HepG2 (cell line): Measurements from ENCODE around the gene ROMO1. TPM values are rescaled to one million over a fixed set of nuclear protein-coding genes. Genes with fewer than 3 reads are reported as not detected.

ENCODE experiments used
- CC2D1A ChIP-seq: sonication (generic); formaldehyde crosslinking; IDR thresholded peaks from 2 replicates; pipeline ENCODE4 v1.8.1; 2023; ENCODE audit warnings: mild to moderate bottlenecking, missing genetic modification reagents
- GFI1 ChIP-seq: sonication (generic); formaldehyde crosslinking; IDR thresholded peaks from 2 replicates; pipeline ENCODE4 v1.5.0; 2020; ENCODE audit warnings: missing genetic modification reagents, mild to moderate bottlenecking, borderline replicate concordance
- TBP ChIP-seq: sonication (generic); formaldehyde crosslinking; IDR thresholded peaks from 2 replicates; pipeline ENCODE4 v1.5.0; 2020; ENCODE audit warnings: missing genetic modification reagents
- ZNF816 ChIP-seq: sonication (generic); formaldehyde crosslinking; IDR thresholded peaks from 2 replicates; pipeline ENCODE4 v1.8.0; 2022; ENCODE audit warnings: missing genetic modification reagents, mild to moderate bottlenecking, borderline replicate concordance
- polyA plus RNA-seq, 8 experiments: library from polyadenylated mRNA; depleted of rRNA in 3 of 8; stranded (reverse) in 7 of 8; unstranded in 1 of 8; fragments of >200 nt; fragmentation: Illumina TruSeq in 4 of 8; extraction: Trizol in 4 of 8; gene quantifications; 2 replicates each; pipeline versions ENCODE4 v1.2.1 to v1.2.3, GENCODE V29; 2011 to 2016; ENCODE audit warnings: low read depth in 4 of 8, missing spikeins in 1 of 8, mixed read lengths in 1 of 8; ENCODE audit not compliant: insufficient read depth in 1 of 8
- total RNA-seq, 5 experiments: library from RNA; depleted of rRNA; stranded (reverse); fragments of >200 nt; fragmentation: Illumina TruSeq; extraction: Trizol; gene quantifications; 2 replicates each; pipeline ENCODE4 v1.2.3, GENCODE V29; 2016; ENCODE audit warnings: low read depth in 1 of 5
- TF ChIP-seq, protein P1 (sequence below): IDR thresholded peaks from 2 replicates; pipeline ENCODE4 v1.6.1; 2016; ENCODE audit warnings: low read depth, missing genetic modification reagents, missing compliant biosample characterization
- TF ChIP-seq, protein P2 (sequence below): sonication (generic); formaldehyde crosslinking; IDR thresholded peaks from 2 replicates; pipeline ENCODE4 v1.5.1; 2020; ENCODE audit warnings: mild to moderate bottlenecking, missing genetic modification reagents, borderline replicate concordance
- TF ChIP-seq, protein P3 (sequence below), 2 experiments: sonication (generic) in 1 of 2; formaldehyde crosslinking in 1 of 2; IDR thresholded peaks; 2 replicates each; pipeline versions ENCODE4 v1.6.1 to v1.9.0; 2014 to 2022; ENCODE audit warnings: antibody characterized with exemption in 1 of 2, borderline replicate concordance in 1 of 2, inconsistent platforms in 1 of 2, low read depth in 1 of 2, missing genetic modification reagents in 1 of 2

Gene ROMO1
- total and polyA plus RNA-seq, 2 of the 13 experiments (the other 11 are each of a cell fraction or from before 2014, with no cell fraction given), result 636 to 755 TPM

DNA sequence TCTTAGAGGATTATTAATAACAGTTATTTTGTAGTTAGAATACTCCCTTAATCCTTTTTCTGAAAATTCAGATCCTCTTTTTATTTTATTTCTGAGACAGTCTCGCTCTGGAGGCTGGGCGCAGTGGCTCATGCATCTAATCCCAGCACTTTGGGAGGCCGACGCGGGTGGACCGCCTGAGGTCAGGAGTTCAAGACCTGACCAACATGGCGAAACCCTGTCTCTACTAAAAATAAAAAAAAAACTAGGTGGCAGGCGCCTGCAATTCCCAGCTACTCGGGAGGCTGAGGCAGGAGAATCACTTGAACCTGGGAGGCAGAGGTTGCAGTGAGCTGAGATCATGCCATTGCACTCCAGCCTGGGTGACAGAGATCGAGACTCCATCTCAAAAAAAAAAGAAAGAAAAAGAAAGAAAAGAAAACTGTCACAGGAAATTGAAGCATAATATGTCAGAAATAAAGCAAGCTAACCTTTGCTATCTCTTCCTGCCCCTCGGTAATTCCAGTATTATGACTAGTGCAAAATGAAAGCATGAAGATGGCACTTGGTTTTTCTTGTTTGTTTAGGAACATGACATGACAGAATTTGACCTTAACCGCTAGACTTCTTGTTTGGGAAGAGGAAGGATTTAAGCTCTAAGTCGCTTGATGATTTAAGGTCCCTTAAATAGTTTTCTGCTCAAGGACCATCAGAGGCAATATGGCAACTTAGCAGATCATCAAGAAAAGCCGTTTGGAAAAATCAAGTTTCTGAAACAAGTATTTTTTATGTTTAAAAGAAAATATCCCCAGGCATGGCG, 44.7 kb downstream of the ROMO1 start (continued):
- TF ChIP-seq, protein P1, sequence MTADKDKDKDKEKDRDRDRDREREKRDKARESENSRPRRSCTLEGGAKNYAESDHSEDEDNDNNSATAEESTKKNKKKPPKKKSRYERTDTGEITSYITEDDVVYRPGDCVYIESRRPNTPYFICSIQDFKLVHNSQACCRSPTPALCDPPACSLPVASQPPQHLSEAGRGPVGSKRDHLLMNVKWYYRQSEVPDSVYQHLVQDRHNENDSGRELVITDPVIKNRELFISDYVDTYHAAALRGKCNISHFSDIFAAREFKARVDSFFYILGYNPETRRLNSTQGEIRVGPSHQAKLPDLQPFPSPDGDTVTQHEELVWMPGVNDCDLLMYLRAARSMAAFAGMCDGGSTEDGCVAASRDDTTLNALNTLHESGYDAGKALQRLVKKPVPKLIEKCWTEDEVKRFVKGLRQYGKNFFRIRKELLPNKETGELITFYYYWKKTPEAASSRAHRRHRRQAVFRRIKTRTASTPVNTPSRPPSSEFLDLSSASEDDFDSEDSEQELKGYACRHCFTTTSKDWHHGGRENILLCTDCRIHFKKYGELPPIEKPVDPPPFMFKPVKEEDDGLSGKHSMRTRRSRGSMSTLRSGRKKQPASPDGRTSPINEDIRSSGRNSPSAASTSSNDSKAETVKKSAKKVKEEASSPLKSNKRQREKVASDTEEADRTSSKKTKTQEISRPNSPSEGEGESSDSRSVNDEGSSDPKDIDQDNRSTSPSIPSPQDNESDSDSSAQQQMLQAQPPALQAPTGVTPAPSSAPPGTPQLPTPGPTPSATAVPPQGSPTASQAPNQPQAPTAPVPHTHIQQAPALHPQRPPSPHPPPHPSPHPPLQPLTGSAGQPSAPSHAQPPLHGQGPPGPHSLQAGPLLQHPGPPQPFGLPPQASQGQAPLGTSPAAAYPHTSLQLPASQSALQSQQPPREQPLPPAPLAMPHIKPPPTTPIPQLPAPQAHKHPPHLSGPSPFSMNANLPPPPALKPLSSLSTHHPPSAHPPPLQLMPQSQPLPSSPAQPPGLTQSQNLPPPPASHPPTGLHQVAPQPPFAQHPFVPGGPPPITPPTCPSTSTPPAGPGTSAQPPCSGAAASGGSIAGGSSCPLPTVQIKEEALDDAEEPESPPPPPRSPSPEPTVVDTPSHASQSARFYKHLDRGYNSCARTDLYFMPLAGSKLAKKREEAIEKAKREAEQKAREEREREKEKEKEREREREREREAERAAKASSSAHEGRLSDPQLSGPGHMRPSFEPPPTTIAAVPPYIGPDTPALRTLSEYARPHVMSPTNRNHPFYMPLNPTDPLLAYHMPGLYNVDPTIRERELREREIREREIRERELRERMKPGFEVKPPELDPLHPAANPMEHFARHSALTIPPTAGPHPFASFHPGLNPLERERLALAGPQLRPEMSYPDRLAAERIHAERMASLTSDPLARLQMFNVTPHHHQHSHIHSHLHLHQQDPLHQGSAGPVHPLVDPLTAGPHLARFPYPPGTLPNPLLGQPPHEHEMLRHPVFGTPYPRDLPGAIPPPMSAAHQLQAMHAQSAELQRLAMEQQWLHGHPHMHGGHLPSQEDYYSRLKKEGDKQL (CRISPR knock-in tag), result no peak
- TF ChIP-seq CC2D1A (CRISPR knock-in tag) (no peak), TBP (no peak), ZNF816 (CRISPR knock-in tag) (no peak), GFI1 (CRISPR knock-in tag) (no peak; the same call in 1 of the 2 replicates)
- TF ChIP-seq, protein P2, sequence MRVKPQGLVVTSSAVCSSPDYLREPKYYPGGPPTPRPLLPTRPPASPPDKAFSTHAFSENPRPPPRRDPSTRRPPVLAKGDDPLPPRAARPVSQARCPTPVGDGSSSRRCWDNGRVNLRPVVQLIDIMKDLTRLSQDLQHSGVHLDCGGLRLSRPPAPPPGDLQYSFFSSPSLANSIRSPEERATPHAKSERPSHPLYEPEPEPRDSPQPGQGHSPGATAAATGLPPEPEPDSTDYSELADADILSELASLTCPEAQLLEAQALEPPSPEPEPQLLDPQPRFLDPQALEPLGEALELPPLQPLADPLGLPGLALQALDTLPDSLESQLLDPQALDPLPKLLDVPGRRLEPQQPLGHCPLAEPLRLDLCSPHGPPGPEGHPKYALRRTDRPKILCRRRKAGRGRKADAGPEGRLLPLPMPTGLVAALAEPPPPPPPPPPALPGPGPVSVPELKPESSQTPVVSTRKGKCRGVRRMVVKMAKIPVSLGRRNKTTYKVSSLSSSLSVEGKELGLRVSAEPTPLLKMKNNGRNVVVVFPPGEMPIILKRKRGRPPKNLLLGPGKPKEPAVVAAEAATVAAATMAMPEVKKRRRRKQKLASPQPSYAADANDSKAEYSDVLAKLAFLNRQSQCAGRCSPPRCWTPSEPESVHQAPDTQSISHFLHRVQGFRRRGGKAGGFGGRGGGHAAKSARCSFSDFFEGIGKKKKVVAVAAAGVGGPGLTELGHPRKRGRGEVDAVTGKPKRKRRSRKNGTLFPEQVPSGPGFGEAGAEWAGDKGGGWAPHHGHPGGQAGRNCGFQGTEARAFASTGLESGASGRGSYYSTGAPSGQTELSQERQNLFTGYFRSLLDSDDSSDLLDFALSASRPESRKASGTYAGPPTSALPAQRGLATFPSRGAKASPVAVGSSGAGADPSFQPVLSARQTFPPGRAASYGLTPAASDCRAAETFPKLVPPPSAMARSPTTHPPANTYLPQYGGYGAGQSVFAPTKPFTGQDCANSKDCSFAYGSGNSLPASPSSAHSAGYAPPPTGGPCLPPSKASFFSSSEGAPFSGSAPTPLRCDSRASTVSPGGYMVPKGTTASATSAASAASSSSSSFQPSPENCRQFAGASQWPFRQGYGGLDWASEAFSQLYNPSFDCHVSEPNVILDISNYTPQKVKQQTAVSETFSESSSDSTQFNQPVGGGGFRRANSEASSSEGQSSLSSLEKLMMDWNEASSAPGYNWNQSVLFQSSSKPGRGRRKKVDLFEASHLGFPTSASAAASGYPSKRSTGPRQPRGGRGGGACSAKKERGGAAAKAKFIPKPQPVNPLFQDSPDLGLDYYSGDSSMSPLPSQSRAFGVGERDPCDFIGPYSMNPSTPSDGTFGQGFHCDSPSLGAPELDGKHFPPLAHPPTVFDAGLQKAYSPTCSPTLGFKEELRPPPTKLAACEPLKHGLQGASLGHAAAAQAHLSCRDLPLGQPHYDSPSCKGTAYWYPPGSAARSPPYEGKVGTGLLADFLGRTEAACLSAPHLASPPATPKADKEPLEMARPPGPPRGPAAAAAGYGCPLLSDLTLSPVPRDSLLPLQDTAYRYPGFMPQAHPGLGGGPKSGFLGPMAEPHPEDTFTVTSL, result peak; percentile 1; the same call in 1 of the 2 replicates
- TF ChIP-seq, protein P3, sequence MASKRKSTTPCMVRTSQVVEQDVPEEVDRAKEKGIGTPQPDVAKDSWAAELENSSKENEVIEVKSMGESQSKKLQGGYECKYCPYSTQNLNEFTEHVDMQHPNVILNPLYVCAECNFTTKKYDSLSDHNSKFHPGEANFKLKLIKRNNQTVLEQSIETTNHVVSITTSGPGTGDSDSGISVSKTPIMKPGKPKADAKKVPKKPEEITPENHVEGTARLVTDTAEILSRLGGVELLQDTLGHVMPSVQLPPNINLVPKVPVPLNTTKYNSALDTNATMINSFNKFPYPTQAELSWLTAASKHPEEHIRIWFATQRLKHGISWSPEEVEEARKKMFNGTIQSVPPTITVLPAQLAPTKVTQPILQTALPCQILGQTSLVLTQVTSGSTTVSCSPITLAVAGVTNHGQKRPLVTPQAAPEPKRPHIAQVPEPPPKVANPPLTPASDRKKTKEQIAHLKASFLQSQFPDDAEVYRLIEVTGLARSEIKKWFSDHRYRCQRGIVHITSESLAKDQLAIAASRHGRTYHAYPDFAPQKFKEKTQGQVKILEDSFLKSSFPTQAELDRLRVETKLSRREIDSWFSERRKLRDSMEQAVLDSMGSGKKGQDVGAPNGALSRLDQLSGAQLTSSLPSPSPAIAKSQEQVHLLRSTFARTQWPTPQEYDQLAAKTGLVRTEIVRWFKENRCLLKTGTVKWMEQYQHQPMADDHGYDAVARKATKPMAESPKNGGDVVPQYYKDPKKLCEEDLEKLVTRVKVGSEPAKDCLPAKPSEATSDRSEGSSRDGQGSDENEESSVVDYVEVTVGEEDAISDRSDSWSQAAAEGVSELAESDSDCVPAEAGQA (IDR thresholded peaks at IDR 0.05; ENCODE audit: low read depth), result no peak
- TF ChIP-seq, protein P3 (CRISPR knock-in tag; IDR thresholded peaks at IDR 0.05; ENCODE audit: borderline replicate concordance), result 0 out of 2 replicates have a peak, but pooled peaks have one; percentile 17
